ENCODE measurements around the gene DGCR6. TPM values are rescaled to one million over a fixed set of nuclear protein-coding genes. Genes with fewer than 3 reads are reported as not detected.
"Not testable (repeated sequence)": the region's sequence is repeated elsewhere in the genome, so short reads cannot be mapped to it uniquely, and the experiment has no call there.

Gene DGCR6
- total RNA-seq, 4 donors from 2014 or later, result 0.84 to 12.8 (median 3.7) TPM

DNA sequence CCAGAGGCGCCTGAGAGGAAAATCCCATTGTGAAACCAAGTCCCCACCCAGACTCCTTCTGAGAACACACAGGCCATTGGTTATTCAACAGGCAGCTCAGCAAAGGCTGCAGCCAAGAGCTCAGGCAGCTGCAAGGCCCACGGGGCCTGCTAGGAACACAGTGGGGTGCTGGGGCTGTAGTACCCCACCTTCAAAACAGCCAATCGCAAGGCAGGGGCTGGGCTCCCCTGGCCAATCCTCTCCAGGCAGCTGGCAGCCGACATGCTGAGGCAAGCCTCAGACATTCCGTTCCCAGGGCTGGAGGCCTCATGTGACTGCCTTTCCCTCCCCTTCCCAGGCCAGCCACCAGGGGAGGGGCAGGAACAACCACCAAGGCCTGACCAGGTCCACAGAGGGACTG lies 23.3 kb downstream of the DGCR6 start:
- ATAC-seq (ENCODE audit: low FRiP score) (peak; percentile 80), DNase-seq (ENCODE audit: low spot score) (no peak)
- TF ChIP-seq, protein P1, sequence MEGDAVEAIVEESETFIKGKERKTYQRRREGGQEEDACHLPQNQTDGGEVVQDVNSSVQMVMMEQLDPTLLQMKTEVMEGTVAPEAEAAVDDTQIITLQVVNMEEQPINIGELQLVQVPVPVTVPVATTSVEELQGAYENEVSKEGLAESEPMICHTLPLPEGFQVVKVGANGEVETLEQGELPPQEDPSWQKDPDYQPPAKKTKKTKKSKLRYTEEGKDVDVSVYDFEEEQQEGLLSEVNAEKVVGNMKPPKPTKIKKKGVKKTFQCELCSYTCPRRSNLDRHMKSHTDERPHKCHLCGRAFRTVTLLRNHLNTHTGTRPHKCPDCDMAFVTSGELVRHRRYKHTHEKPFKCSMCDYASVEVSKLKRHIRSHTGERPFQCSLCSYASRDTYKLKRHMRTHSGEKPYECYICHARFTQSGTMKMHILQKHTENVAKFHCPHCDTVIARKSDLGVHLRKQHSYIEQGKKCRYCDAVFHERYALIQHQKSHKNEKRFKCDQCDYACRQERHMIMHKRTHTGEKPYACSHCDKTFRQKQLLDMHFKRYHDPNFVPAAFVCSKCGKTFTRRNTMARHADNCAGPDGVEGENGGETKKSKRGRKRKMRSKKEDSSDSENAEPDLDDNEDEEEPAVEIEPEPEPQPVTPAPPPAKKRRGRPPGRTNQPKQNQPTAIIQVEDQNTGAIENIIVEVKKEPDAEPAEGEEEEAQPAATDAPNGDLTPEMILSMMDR (IDR thresholded peaks at IDR 0.05), result no peak

DNA sequence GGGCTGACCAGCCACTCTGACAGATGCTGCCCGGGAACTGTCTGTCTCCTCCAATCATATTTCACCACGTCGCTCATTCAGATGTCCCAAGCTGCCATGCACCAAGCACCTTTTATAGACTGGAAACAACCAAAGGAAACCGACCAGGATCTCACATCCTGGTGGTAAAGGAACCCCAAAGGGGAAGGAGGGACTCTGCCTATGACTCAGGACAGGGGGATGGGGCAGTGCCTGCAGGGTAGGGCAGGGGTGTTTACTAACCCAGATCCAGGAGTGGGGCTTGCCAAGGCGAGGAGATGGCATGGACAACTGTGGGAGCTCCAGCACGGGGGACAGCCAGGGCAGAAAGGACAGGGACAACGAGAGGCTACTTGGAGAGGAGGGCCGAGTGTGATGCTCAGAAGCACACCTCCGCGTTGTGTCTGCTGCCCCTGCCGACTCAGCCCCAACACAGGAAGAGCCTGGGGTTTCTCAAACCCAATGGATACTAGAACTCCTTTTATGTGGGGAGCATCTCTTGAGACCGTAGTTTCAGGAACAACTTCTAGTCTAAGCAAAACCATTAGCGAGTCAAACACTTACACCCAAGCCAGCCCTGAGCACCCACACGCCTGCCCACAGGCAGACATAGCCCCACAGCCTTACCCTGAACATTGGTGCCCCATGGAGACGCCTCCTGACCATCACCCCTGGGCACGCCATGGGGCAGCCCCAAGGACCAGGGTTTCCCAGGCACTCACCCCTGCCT lies 26.0 kb downstream of the DGCR6 start:
- no peak for ATAC-seq (ENCODE audit: low FRiP score)
- TF ChIP-seq, protein P1 (IDR thresholded peaks at IDR 0.05), result no peak
- DNase-seq (ENCODE audit: low spot score), result no peak

DNA sequence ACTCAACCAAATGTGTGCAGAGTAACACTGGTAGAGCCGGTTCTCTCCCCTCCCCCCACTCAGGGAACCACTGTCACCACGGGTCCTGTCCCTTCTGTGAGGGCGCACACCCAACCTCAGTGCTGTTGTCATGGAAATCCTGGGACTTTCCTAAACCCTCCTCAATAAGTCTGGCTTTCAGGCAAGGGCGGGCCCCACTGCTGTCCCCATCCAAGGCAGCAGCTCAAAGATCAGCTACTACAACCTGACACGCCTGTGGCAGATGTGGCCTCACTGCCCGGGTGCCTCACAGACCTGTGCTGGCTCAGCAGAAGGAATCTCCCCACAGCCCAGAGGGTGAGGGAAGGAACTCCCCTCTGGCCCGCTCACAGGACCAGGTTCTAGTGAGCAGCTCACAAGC lies 27.8 kb downstream of the DGCR6 start:
- DNase-seq (ENCODE audit: low spot score), result no peak
- ATAC-seq (ENCODE audit: low FRiP score), result no peak
- TF ChIP-seq, protein P1 (IDR thresholded peaks at IDR 0.05), result no peak

DNA sequence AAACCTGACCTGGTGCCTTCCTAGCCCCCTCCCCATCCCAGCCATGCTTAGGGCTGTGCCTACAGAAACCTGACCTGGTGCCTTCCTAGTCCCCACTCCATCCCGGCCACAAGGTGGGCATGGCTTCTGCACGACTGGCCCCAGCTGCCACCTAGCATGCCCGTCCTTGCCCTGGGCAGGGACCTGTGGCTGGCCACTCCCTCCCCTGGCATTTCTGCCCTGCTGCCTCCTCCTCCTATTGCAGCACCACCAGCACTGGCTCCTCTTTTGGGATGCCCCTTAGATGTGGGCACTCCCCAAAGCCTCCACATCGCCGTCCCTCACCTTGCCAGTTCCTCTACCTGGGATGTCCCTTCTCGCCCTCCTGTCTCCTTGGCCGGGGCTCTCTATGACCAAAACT lies 28.6 kb downstream of the DGCR6 start:
- ATAC-seq (ENCODE audit: low FRiP score); DNase-seq (ENCODE audit: low spot score): not testable (repeated sequence)

DNA sequence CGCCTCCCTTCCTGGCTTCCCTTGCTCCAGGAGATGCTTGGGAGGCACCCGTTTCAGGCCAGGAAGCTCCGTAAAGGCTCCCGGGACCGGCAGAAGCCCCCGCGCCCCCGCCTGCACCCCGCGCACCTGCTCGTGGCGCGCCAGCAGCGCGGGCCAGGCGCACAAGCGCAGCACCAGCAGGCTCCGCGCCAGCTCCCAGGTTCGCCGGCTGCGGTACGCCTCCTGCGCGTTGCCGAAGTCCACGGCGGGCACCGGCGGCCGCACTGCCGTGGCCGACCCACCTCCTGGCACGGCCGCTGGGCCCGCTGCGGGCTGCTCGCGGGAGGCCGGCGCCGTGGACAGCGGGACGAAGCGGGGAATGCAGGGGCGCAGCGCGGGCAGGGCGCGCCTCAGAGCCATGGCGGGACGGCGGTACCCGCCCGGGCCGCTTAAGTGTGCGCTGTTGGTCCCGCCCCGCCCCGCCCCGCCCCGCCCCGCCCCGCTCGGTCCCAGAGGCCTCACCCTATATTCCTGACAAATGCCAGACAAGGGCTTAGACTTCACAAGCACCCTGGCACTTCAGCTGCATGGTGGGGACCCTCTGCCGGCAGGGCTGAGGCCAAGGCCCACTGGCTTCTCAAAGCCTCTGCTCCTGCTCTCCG lies 29.9 kb downstream of the DGCR6 start, which contains the start of gene PRODH:
TSS of gene PRODH (minus strand) at position 405 of the 641 bp plus-strand sequence. CDS start at position 399, 6 bp downstream.
- no peak for DNase-seq (ENCODE audit: low spot score)

DNA sequence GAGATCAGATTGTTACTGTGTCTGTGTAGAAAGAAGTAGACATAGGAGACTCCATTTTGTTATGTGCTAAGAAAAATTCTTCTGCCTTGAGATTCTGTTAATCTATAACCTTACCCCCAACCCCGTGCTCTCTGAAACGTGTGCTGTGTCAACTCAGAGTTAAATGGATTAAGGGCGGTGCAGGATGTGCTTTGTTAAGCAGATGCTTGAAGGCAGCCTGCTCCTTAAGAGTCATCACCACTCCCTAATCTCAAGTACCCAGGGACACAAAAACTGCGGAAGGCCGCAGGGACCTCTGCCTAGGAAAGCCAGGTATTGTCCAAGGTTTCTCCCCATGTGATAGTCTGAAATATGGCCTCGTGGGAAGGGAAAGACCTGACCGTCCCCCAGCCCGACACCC lies 32.6 kb downstream of the DGCR6 start:
- DNase-seq (ENCODE audit: low spot score); ATAC-seq (ENCODE audit: low FRiP score): not testable (repeated sequence)

More for the DNA sequence above, 29.9 kb downstream of the DGCR6 start, which contains the start of gene PRODH:
- peak; percentile 37 for ATAC-seq (ENCODE audit: low FRiP score)
- TF ChIP-seq, protein P1 (IDR thresholded peaks at IDR 0.05), result no peak

DNA sequence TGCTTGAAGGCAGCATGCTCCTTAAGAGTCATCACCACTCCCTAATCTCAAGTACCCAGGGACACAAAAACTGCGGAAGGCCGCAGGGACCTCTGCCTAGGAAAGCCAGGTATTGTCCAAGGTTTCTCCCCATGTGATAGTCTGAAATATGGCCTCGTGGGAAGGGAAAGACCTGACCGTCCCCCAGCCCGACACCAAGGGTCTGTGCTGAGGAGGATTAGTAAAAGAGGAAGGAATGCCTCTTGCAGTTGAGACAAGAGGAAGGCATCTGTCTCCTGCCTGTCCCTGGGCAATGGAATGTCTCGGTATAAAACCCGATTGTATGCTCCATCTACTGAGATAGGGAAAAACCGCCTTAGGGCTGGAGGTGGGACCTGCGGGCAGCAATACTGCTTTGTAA lies 41.0 kb downstream of the DGCR6 start:
- not testable (repeated sequence) for ATAC-seq (ENCODE audit: low FRiP score); DNase-seq (ENCODE audit: low spot score)

DNA sequence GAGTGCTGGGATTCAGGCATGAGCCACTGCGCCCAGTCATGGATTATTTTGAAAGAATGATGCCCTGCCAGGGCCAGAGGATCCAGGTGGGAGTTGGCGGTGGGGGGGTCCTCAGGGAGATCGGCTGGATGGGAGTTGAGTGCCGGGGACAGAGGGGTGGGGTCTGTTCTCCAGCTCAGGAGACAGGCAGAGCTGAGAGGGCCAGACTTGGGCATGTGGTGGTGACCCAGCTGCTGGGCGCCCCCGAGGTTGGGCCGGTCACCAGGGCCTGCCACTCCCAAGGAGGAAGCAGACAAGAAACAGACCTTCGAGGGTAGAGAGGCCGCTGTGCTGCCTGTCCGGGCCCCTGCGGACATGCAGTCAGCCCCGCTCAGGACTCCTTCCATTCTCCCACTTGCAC lies 41.8 kb downstream of the DGCR6 start:
- TF ChIP-seq, protein P1 (IDR thresholded peaks at IDR 0.05), result no peak
- no peak for ATAC-seq (ENCODE audit: low FRiP score)
- DNase-seq (ENCODE audit: low spot score), result no peak
